LNCaP clone FGC (cell line): ENCODE data around the gene TMBIM4.
"Not testable (repeated sequence)": the region's sequence is repeated elsewhere in the genome, so short reads cannot be mapped to it uniquely, and the experiment has no call there.

ENCODE experiments used
- DNase-seq: peaks from one replicate; pipeline ENCODE4 v3.0.0-alpha.2; 2011; ENCODE audit warnings: low read depth
- H3K4me3 ChIP-seq: 2 replicates; pipeline ENCODE4 v1.5.1; 2011; ENCODE audit warnings: mild to moderate bottlenecking, low read depth, low read length, control low read depth
- CTCF ChIP-seq: IDR thresholded peaks from 2 replicates; pipeline ENCODE4 v1.5.1; 2012; ENCODE audit warnings: mild to moderate bottlenecking; ENCODE audit not compliant: control insufficient read depth, insufficient read depth; ENCODE audit errors: extremely low read depth

Gene TMBIM4

DNA sequence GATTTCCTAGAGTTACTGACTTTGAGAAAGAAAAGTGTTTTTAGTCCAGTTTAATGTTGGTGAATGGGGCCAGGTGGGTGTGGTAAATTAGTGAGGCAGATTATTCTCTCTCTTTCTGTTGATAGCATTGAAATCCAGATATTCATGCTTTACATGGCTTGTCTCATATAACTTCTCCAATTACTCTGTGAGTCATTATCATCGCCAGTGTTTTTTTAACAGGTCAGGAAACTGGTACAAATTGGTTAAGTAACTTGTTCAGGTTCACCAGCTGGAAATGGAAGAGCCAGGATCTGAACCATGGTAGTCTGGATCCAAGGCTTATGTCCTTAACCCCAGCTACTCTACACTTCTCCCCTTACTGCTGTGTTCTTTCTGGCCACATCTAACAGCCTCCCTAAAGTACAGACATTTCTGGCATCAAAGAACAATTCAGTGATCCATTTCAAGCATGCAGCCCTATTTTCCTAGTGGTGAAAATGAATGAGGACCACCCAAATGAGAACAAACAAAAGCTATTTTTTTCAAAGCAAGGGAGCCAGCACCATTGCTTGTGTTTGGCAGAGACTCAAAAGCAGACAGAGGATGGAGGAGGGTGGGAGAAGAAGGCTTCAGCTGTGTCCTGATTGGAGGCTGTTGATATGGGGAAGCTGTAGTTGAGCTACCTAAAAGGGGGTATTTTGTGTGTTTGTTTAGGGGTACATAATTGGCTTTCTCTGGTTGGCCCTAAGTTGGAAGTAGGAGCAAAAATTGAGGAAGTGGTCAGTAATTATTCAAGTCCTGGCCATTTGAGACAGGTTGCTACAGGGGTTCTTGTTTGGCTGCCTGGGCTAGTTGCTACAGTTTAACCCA is 20.9 kb upstream of the TMBIM4 start:
- H3K4me3 ChIP-seq, result no peak overlapping the region
- DNase-seq, result no peak
- no peak for TF ChIP-seq CTCF

- TF ChIP-seq CTCF, result no peak
- no peak overlapping the region for H3K4me3 ChIP-seq
- DNase-seq, result no peak
Measured at GRCh38 chr12:66189889-66190288, 20.1 kb upstream of the TMBIM4 start.

- TF ChIP-seq CTCF, result no peak
- no peak overlapping the region for H3K4me3 ChIP-seq
- DNase-seq, result no peak
Measured at GRCh38 chr12:66189486-66189843, 19.7 kb upstream of the TMBIM4 start.

- TF ChIP-seq CTCF, result no peak
- H3K4me3 ChIP-seq, result no peak within 1 kb of the TSS
- DNase-seq, result no peak
Measured at GRCh38 chr12:66188584-66189485, 19.0 kb upstream of the TMBIM4 start, which contains the start of gene IRAK3. TSS of gene IRAK3 (plus strand) at chr12:66189214. CDS start at chr12:66189300, 86 bp downstream.

- no peak for TF ChIP-seq CTCF
- H3K4me3 ChIP-seq, result no peak overlapping the region
- no peak for DNase-seq
Measured at GRCh38 chr12:66187821-66188220, 18.0 kb upstream of the TMBIM4 start.

- DNase-seq, result no peak
- no peak for TF ChIP-seq CTCF
- no peak overlapping the region for H3K4me3 ChIP-seq
Measured at GRCh38 chr12:66187036-66187435, 17.2 kb upstream of the TMBIM4 start.

DNA sequence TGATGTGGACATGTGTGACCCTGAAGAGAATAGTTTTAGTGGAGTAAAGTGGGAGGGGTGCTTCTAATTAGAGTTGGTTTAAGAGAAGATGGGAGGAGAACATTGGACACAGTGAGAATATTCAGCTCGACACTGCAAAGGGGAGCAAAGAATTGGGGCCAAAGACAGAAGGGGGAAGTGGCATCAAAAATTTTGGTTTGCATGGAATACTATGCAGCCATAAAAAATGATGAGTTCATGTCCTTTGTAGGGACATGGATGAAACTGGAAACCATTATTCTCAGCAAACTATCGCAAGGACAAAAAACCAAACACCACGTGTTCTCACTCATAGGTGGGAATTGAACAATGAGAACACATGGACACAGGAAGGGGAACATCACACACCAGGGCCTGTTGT is 15.0 kb upstream of the TMBIM4 start:
- H3K4me3 ChIP-seq, DNase-seq: not testable (repeated sequence)
